PC-9 (cell line): ENCODE results near the gene ZNF672. TPM values are rescaled to one million over a fixed set of nuclear protein-coding genes. Genes with fewer than 3 reads are reported as not detected.

Experiments used
- BruUV-seq: library from RNA; stranded (reverse); fragments of 400-500 nt; replicated peaks from 2 replicates; lab custom pipeline; 2021; lab: Mats Ljungman, UMichigan
- CTCF ChIA-PET: fragments of 300-600 bp; sonication (Branson Sonifier 250); formaldehyde crosslinking; loops from one replicate; lab custom pipeline; 2022; ENCODE audit warnings: antibody characterized with exemption; lab: Charles Lee
- POLR2A ChIA-PET: fragments of 300-600 bp; sonication (Branson Sonifier 250); formaldehyde crosslinking; loops from one replicate; lab custom pipeline; 2022; ENCODE audit warnings: antibody characterized with exemption; ENCODE audit not compliant: unreplicated experiment; lab: Charles Lee
- DNase-seq, 2 experiments: peaks; one replicate each; pipeline versions ENCODE4 v3.0.0 to v3.0.0-alpha.2; 2015 to 2022; ENCODE audit warnings: mixed read lengths in 1 of 2
- H2AFZ ChIP-seq: fragments of 200-600 bp; sonication (generic); 2 replicates; pipeline ENCODE4 v1.8.1; 2017; ENCODE audit warnings: antibody characterized with exemption
- H3F3A ChIP-seq: fragments of 200-600 bp; sonication (generic); 2 replicates; pipeline ENCODE4 v1.8.1; 2017; ENCODE audit warnings: antibody characterized with exemption, mild to moderate bottlenecking, low read depth; ENCODE audit not compliant: insufficient read depth
- H3K27ac ChIP-seq: fragments of 200-600 bp; sonication (generic); 2 replicates; pipeline ENCODE4 v1.6.1; 2016; ENCODE audit warnings: mixed run types
- H3K27me3 ChIP-seq: fragments of 200-600 bp; sonication (generic); 2 replicates; pipeline ENCODE4 v1.6.1; 2016; ENCODE audit warnings: low read depth, mixed run types; ENCODE audit not compliant: insufficient read depth
- H3K36me3 ChIP-seq: fragments of 200-600 bp; sonication (generic); 2 replicates; pipeline ENCODE4 v1.6.1; 2016; ENCODE audit warnings: low read depth, mixed run types
- H3K4me1 ChIP-seq: fragments of 200-600 bp; sonication (generic); replicated peaks from 2 replicates; pipeline ENCODE4 v1.6.1; 2016; ENCODE audit warnings: mixed run types; ENCODE audit not compliant: insufficient read depth
- H3K4me2 ChIP-seq: fragments of 200-600 bp; sonication (generic); 2 replicates; pipeline ENCODE4 v1.6.1; 2017; ENCODE audit warnings: mixed run types
- H3K4me3 ChIP-seq: fragments of 200-600 bp; sonication (generic); 2 replicates; pipeline ENCODE4 v1.6.1; 2016; ENCODE audit warnings: mixed run types
- H3K79me2 ChIP-seq: fragments of 200-600 bp; sonication (generic); 2 replicates; pipeline ENCODE4 v1.6.1; 2017; ENCODE audit warnings: low read depth, mixed run types
- H3K9me2 ChIP-seq: fragments of 200-600 bp; sonication (generic); 2 replicates; pipeline ENCODE4 v1.8.1; 2017; ENCODE audit warnings: mild to moderate bottlenecking; ENCODE audit not compliant: insufficient read depth
- H3K9me3 ChIP-seq: fragments of 200-600 bp; sonication (generic); 2 replicates; pipeline ENCODE4 v1.8.1; 2016; ENCODE audit warnings: low read depth; ENCODE audit not compliant: insufficient read depth
- H4K20me1 ChIP-seq: fragments of 200-600 bp; sonication (generic); 2 replicates; pipeline ENCODE4 v1.8.1; 2017; ENCODE audit not compliant: insufficient read depth
- EZH2 ChIP-seq: fragments of 200-600 bp; sonication (generic); IDR thresholded peaks from 2 replicates; pipeline ENCODE4 v1.8.0; 2017; ENCODE audit warnings: antibody characterized with exemption, low read depth
- intact Hi-C: fragments of 100-400 bp; cut with micrococcal nuclease; formaldehyde crosslinking; loops from one replicate; pipeline ENCODE4 v1.10.0; 2022; ENCODE audit not compliant: unreplicated experiment
- total RNA-seq: library from RNA; stranded (reverse); gene quantifications from 2 replicates; pipeline ENCODE4 v1.2.3, GENCODE V29; 2021
- TF ChIP-seq, protein P1 (sequence below): fragments of 200-600 bp; sonication (generic); conservative IDR thresholded peaks from 2 replicates; pipeline ENCODE4 v1.6.1; 2017; ENCODE audit warnings: mixed run types, antibody characterized with exemption, mild to moderate bottlenecking, moderate library complexity

The ZNF672 gene
- total RNA-seq, 1 experiment from 2014 or later = 24.7 TPM

DNA sequence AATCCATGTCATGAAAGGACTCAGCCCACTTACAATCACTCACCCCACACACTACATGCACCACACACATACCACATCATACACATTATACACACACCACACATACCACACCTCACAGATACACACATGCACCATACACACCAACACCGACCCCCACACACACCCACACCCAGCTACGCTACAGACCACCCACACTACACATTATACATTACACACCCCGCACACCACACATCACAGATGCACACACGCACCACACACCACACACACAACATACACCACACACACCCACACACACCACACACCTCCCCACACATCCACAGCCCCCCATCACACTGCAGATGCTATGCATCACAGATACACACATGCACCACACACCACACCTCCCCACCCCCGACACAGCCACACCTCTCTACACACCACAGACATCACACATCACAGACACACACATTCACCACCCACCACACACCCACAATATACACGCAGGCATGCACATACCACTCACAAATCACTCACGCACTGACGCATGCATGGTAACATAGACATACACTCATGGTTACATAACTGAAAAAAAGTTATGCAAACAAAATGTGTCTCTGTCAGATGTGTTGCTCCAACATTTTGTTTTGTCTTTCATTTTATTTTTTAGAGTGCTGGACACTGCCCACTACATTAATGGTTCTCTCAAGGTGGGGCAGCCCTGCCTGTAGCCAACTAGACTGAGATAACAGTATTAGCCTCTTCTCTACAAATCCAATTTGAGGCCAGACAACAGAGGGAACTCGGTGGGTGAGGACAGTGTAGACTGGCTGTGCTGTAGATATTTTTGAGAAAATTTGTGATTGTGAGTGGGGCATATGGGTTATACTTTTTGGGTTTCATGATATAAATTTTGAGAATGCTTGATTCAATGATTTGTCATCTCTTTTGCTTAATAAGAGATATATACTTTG, 52.8 kb downstream of the ZNF672 start:
- BruUV-seq = no TSS peak
- CTCF ChIA-PET = no interaction called here
- Histone ChIP-seq H3K36me3 (no peaks in the 10 kb centered on the region), H2AFZ (no peak overlapping the region), H3K79me2 (no peaks in the 10 kb centered on the region), H3K4me3 (no peak overlapping the region), H3K27me3 (no peaks in the 10 kb centered on the region), H4K20me1 (no peaks in the 10 kb centered on the region), H3K27ac (no peak overlapping the region), H3K4me2 (no peak overlapping the region), H3F3A (no peaks in the 10 kb centered on the region), H3K4me1 (no peaks in the 10 kb centered on the region), H3K9me2 (no peaks in the 10 kb centered on the region), H3K9me3 (no peaks in the 10 kb centered on the region)
- POLR2A ChIA-PET = no interaction called here
- no peak for TF ChIP-seq EZH2
- TF ChIP-seq, protein P1, sequence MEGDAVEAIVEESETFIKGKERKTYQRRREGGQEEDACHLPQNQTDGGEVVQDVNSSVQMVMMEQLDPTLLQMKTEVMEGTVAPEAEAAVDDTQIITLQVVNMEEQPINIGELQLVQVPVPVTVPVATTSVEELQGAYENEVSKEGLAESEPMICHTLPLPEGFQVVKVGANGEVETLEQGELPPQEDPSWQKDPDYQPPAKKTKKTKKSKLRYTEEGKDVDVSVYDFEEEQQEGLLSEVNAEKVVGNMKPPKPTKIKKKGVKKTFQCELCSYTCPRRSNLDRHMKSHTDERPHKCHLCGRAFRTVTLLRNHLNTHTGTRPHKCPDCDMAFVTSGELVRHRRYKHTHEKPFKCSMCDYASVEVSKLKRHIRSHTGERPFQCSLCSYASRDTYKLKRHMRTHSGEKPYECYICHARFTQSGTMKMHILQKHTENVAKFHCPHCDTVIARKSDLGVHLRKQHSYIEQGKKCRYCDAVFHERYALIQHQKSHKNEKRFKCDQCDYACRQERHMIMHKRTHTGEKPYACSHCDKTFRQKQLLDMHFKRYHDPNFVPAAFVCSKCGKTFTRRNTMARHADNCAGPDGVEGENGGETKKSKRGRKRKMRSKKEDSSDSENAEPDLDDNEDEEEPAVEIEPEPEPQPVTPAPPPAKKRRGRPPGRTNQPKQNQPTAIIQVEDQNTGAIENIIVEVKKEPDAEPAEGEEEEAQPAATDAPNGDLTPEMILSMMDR = no peak
- intact Hi-C loops = no loop called here
- no peak for DNase-seq

DNA sequence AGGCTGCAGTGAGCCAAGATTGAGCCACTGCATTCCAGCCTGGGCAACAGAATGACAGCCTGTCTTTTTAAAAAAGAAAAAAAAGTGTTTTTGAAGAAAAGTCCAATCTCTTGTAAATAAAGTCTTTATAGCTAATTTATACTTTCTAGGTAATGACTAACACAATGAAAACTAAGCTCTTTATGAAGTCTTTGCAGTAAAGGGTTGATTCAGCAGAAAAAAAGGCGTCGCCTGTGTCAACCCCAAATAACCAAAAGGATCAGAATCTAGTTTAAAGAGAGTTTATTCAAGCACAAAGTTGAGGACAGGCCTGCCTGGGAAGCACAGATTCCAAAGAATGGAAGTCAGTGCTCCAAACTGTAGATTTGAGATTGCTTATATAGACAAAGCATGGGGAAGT, 53.7 kb downstream of the ZNF672 start:
- Histone ChIP-seq H2AFZ (no peak overlapping the region), H3K79me2 (no peaks in the 10 kb centered on the region), H3F3A (no peaks in the 10 kb centered on the region), H3K27ac (no peak overlapping the region), H3K4me1 (no peaks in the 10 kb centered on the region), H3K4me2 (no peak overlapping the region), H3K4me3 (no peak overlapping the region), H3K36me3 (no peaks in the 10 kb centered on the region), H3K9me2 (no peaks in the 10 kb centered on the region), H3K9me3 (no peaks in the 10 kb centered on the region), H4K20me1 (no peaks in the 10 kb centered on the region), H3K27me3 (no peaks in the 10 kb centered on the region)
- POLR2A ChIA-PET = no interaction called here
- BruUV-seq = no TSS peak
- TF ChIP-seq, protein P1 = no peak
- no peak for TF ChIP-seq EZH2
- DNase-seq = no peak
- CTCF ChIA-PET = no interaction called here
- intact Hi-C loops = no loop called here

- Histone ChIP-seq H3K79me2 (no peaks in the 10 kb centered on the region), H3K27me3 (peaks cover 5% of the 10 kb centered on the region; the same call in 1 of the 2 replicates), H3K4me3 (no peak overlapping the region), H3F3A (no peaks in the 10 kb centered on the region), H4K20me1 (no peaks in the 10 kb centered on the region), H2AFZ (no peak overlapping the region), H3K4me1 (no peaks in the 10 kb centered on the region), H3K27ac (no peak overlapping the region), H3K9me3 (no peaks in the 10 kb centered on the region), H3K9me2 (no peaks in the 10 kb centered on the region), H3K36me3 (no peaks in the 10 kb centered on the region), H3K4me2 (no peak overlapping the region)
- ChIA-PET CTCF (no interaction called here), POLR2A (no interaction called here)
- DNase-seq = no peak
- no TSS peak for BruUV-seq
- TF ChIP-seq EZH2 = no peak
- TF ChIP-seq, protein P1 = no peak
- intact Hi-C loops = no loop called here
These were observed 54.6 kb downstream of the ZNF672 start for GRCh38 chr1:248892590-248892989.
